Fibroblast of lung (primary cell): ENCODE data around the gene PRDM16. TPM values are rescaled to one million over a fixed set of nuclear protein-coding genes. Genes with fewer than 3 reads are reported as not detected.

Experiments
- DNase-seq, 2 donors: peaks; one replicate each; pipeline versions ENCODE4 v3.0.0 to v3.0.0-alpha.2; 2010; ENCODE audit warnings: low read depth in 2 of 2
- H2AFZ ChIP-seq: 2 replicates; pipeline ENCODE4 v1.5.1; 2012; ENCODE audit warnings: low read length, control low read depth, inconsistent platforms
- H3K27ac ChIP-seq: 2 replicates; pipeline ENCODE4 v1.5.1; 2011; ENCODE audit warnings: low read length, control low read depth; ENCODE audit not compliant: insufficient read depth
- H3K27me3 ChIP-seq: 2 replicates; pipeline ENCODE4 v1.5.1; 2011; ENCODE audit warnings: mild to moderate bottlenecking, low read length; ENCODE audit not compliant: control insufficient read depth, insufficient read depth
- H3K36me3 ChIP-seq: 2 replicates; pipeline ENCODE4 v1.5.1; 2011; ENCODE audit warnings: low read length; ENCODE audit not compliant: control insufficient read depth, insufficient read depth
- H3K4me1 ChIP-seq: 2 replicates; pipeline ENCODE4 v1.5.1; 2011; ENCODE audit warnings: low read length; ENCODE audit not compliant: control insufficient read depth, insufficient read depth; ENCODE audit errors: extremely low read depth
- H3K4me2 ChIP-seq: 2 replicates; pipeline ENCODE4 v1.5.1; 2011; ENCODE audit warnings: low read length, control low read depth; ENCODE audit not compliant: insufficient read depth; ENCODE audit errors: extremely low read depth
- H3K4me3 ChIP-seq, 4 experiments: fragments of 200-600 bp in 1 of 4; sonication (generic) in 1 of 4; replicated peaks in 1 of 4; 2 replicates each; pipeline ENCODE4 v1.5.1; 2011 to 2016; ENCODE audit warnings: low read length in 4 of 4, low read depth in 3 of 4, mild to moderate bottlenecking in 3 of 4, control low read depth in 2 of 4, inconsistent platforms in 1 of 4, mixed read lengths in 1 of 4; ENCODE audit not compliant: insufficient read depth in 1 of 4; ENCODE audit errors: control extremely low read depth in 1 of 4
- H3K79me2 ChIP-seq: 2 replicates; pipeline ENCODE4 v1.5.1; 2012; ENCODE audit warnings: mild to moderate bottlenecking, low read length, inconsistent platforms; ENCODE audit not compliant: control insufficient read depth, insufficient read depth
- H3K9ac ChIP-seq: 2 replicates; pipeline ENCODE4 v1.5.1; 2011; ENCODE audit warnings: mild to moderate bottlenecking, low read length, control low read depth; ENCODE audit not compliant: insufficient read depth
- H3K9me3 ChIP-seq: 2 replicates; pipeline ENCODE4 v1.5.1; 2012; ENCODE audit warnings: low read depth, low read length; ENCODE audit not compliant: control insufficient read depth, insufficient read depth
- H4K20me1 ChIP-seq: 2 replicates; pipeline ENCODE4 v1.5.1; 2011; ENCODE audit warnings: low read length; ENCODE audit not compliant: control insufficient read depth, insufficient read depth; ENCODE audit errors: extremely low read depth
- CTCF ChIP-seq, 2 donors: IDR thresholded peaks in 1 of 2; conservative IDR thresholded peaks in 1 of 2; 1 replicate in 1 of 2; 2 replicates in 1 of 2; pipeline ENCODE4 v1.5.1; 2011 to 2012; ENCODE audit warnings: low read length in 2 of 2, control low read depth in 1 of 2, inconsistent platforms in 1 of 2, low read depth in 1 of 2, mild to moderate bottlenecking in 1 of 2
- EZH2 ChIP-seq: IDR thresholded peaks from 2 replicates; pipeline ENCODE4 v1.5.1; 2012; ENCODE audit warnings: low read length, control low read depth, mild to moderate bottlenecking; ENCODE audit errors: missing control alignments
- polyA plus RNA-seq, 2 donors: library from polyadenylated mRNA; depleted of rRNA in 1 of 2; stranded (reverse) in 1 of 2; unstranded in 1 of 2; fragments of >200 nt; gene quantifications; 2 replicates each; pipeline ENCODE4 v1.2.1, GENCODE V29; 2011 to 2012; ENCODE audit warnings: missing spikeins in 1 of 2
- total RNA-seq: library from RNA; depleted of rRNA; stranded (reverse); fragments of >200 nt; gene quantifications from 2 replicates; pipeline ENCODE4 v1.2.1, GENCODE V29; 2014

The PRDM16 gene
- total and polyA plus RNA-seq, 2 donors (not counting 1 experiment from before 2014, with no cell fraction given), result 0.30 to 1.8 TPM

- DNase-seq, result no peak
- Histone ChIP-seq H3K27ac (no peak overlapping the region), H3K79me2 (no peaks in the 10 kb centered on the region), H3K4me2 (no peak overlapping the region), H4K20me1 (no peaks in the 10 kb centered on the region), H2AFZ (no peak overlapping the region), H3K27me3 (no peaks in the 10 kb centered on the region), H3K4me3 (no peak overlapping the region), H3K36me3 (no peaks in the 10 kb centered on the region), H3K9me3 (peaks cover 4% of the 10 kb centered on the region), H3K4me1 (no peaks in the 10 kb centered on the region), H3K9ac (no peak overlapping the region)
- TF ChIP-seq EZH2 (no peak), CTCF (conservative IDR thresholded peaks at IDR 0.05 in 1 of 2, IDR thresholded peaks at IDR 0.05 in 1 of 2; ENCODE audit: low read depth in 1 of 2, low read length in 2 of 2) (no peak)
These were observed 50.1 kb downstream of the PRDM16 start for GRCh38 chr1:3119061-3119460.

- Histone ChIP-seq H2AFZ (no peak overlapping the region), H3K4me2 (no peak overlapping the region), H4K20me1 (no peaks in the 10 kb centered on the region), H3K36me3 (no peaks in the 10 kb centered on the region), H3K4me3 (no peak overlapping the region), H3K4me1 (no peaks in the 10 kb centered on the region), H3K9me3 (no peaks in the 10 kb centered on the region), H3K27ac (no peak overlapping the region), H3K27me3 (no peaks in the 10 kb centered on the region), H3K79me2 (no peaks in the 10 kb centered on the region), H3K9ac (no peak overlapping the region)
- TF ChIP-seq EZH2, result no peak
- TF ChIP-seq CTCF (conservative IDR thresholded peaks at IDR 0.05 in 1 of 2, IDR thresholded peaks at IDR 0.05 in 1 of 2; ENCODE audit: low read depth in 1 of 2, low read length in 2 of 2), result no peak
- DNase-seq, result no peak
These were observed 50.7 kb downstream of the PRDM16 start for GRCh38 chr1:3119725-3120124.

GRCh38 chr1:3120140-3120539 lies 51.1 kb downstream of the PRDM16 start:
- Histone ChIP-seq H3K9ac (no peak overlapping the region), H3K36me3 (no peaks in the 10 kb centered on the region), H4K20me1 (no peaks in the 10 kb centered on the region), H3K79me2 (no peaks in the 10 kb centered on the region), H3K4me3 (no peak overlapping the region), H3K27ac (no peak overlapping the region), H3K27me3 (no peaks in the 10 kb centered on the region), H3K4me1 (no peaks in the 10 kb centered on the region), H3K4me2 (no peak overlapping the region), H2AFZ (no peak overlapping the region), H3K9me3 (no peaks in the 10 kb centered on the region)
- TF ChIP-seq EZH2, result no peak
- TF ChIP-seq CTCF (conservative IDR thresholded peaks at IDR 0.05 in 1 of 2, IDR thresholded peaks at IDR 0.05 in 1 of 2; ENCODE audit: low read depth in 1 of 2, low read length in 2 of 2), result no peak
- peak in 1 of 2 donors; percentile 51 for DNase-seq
